HepG2 (cell line): ENCODE data around the gene S100A10. TPM values are rescaled to one million over a fixed set of nuclear protein-coding genes. Genes with fewer than 3 reads are reported as not detected.

Source experiments
- ATAC-seq: fragments of 200-7000 bp; cut with Tn5 transposase; 3 replicates; pipeline ENCODE4 v1.9.1; 2020; ENCODE audit warnings: mild to moderate bottlenecking, moderate library complexity
- BruUV-seq: library from RNA; stranded (reverse); fragments of 400-500 nt; replicated peaks from 2 replicates; lab custom pipeline; 2021; lab: Mats Ljungman, UMichigan
- CTCF ChIA-PET: fragments of 300-600 bp; formaldehyde crosslinking; extraction: SDS; loops from one replicate; lab custom pipeline; 2021; ENCODE audit warnings: low total read pairs, inconsistent platforms, low intra/inter-chr PET ratio; lab: Yijun Ruan, JAX
- POLR2A ChIA-PET: fragments of 350-600 bp; sonication (Branson Sonifier 250); formaldehyde crosslinking; loops from one replicate; lab custom pipeline; 2020; ENCODE audit warnings: antibody characterized with exemption, inconsistent platforms; lab: Yijun Ruan, JAX
- DNase-seq: peaks from one replicate; pipeline ENCODE4 v3.0.0-alpha.2; 2015; ENCODE audit warnings: low spot score
- FAIRE-seq: peaks from 3 replicates; lab custom pipeline; 2011; peaks lifted over from hg19 to GRCh38; lab: Jason Lieb, UNC
- H2AFZ ChIP-seq: one replicate; pipeline ENCODE4 v1.6.1; 2011; ENCODE audit warnings: low read length, inconsistent platforms
- H3K27ac ChIP-seq: fragments of 300-600 bp; 3 replicates; pipeline ENCODE4 v1.8.0; 2011; ENCODE audit warnings: mixed run types, mild to moderate bottlenecking, mixed read lengths, low read length, inconsistent platforms; ENCODE audit not compliant: insufficient read depth; ENCODE audit errors: extremely low read length
- H3K27me3 ChIP-seq, 2 experiments: fragments of 200-600 bp in 1 of 2; 2 replicates in 1 of 2; 3 replicates in 1 of 2; pipeline versions ENCODE4 v1.6.0 to v1.8.0; 2011; ENCODE audit warnings: low read length in 2 of 2, mild to moderate bottlenecking in 2 of 2, moderate library complexity in 2 of 2, inconsistent platforms in 1 of 2; ENCODE audit not compliant: insufficient read depth in 2 of 2, control insufficient read depth in 1 of 2
- H3K36me3 ChIP-seq, 2 experiments: fragments of 200-600 bp in 1 of 2; replicated peaks in 1 of 2; 2 replicates in 1 of 2; 3 replicates in 1 of 2; pipeline versions ENCODE4 v1.5.1 to v1.8.0; 2011; ENCODE audit warnings: low read length in 2 of 2, inconsistent platforms in 1 of 2; ENCODE audit not compliant: insufficient read depth in 2 of 2, control insufficient read depth in 1 of 2
- H3K4me1 ChIP-seq: 2 replicates; pipeline ENCODE4 v1.5.1; 2012; ENCODE audit warnings: low read length, inconsistent platforms; ENCODE audit not compliant: insufficient read depth
- H3K4me2 ChIP-seq: 2 replicates; pipeline ENCODE4 v1.6.0; 2011; ENCODE audit warnings: low read depth, low read length, inconsistent platforms
- H3K4me3 ChIP-seq, 3 experiments: fragments of 200-600 bp in 1 of 3; sonication (generic), shearing (Covaris generic) in 1 of 3; replicated peaks in 1 of 3; 2 replicates each; pipeline ENCODE4 v1.5.1; 2011 to 2016; ENCODE audit warnings: low read length in 3 of 3, inconsistent platforms in 2 of 3, low read depth in 2 of 3, mild to moderate bottlenecking in 2 of 3, control low read depth in 1 of 3, mixed read lengths in 1 of 3; ENCODE audit not compliant: insufficient read depth in 1 of 3
- H3K79me2 ChIP-seq: one replicate; pipeline ENCODE4 v1.6.1; 2011; ENCODE audit warnings: low read length, inconsistent platforms; ENCODE audit not compliant: insufficient read depth
- H3K9ac ChIP-seq: 2 replicates; pipeline ENCODE4 v1.6.0; 2011; ENCODE audit warnings: mild to moderate bottlenecking, low read depth, low read length, inconsistent platforms; ENCODE audit not compliant: insufficient read depth
- H3K9me3 ChIP-seq: 2 replicates; pipeline ENCODE4 v1.5.1; 2012; ENCODE audit warnings: mild to moderate bottlenecking, low read length
- H4K20me1 ChIP-seq: 2 replicates; pipeline ENCODE4 v1.6.0; 2011; ENCODE audit warnings: inconsistent platforms, mild to moderate bottlenecking, low read length, moderate library complexity; ENCODE audit not compliant: insufficient read depth
- AFF4 ChIP-seq: sonication (generic); formaldehyde crosslinking; IDR thresholded peaks from 2 replicates; pipeline ENCODE4 v1.4.0; 2020; ENCODE audit warnings: missing genetic modification reagents
- HOXD1 ChIP-seq: sonication (generic); formaldehyde crosslinking; IDR thresholded peaks from 2 replicates; pipeline ENCODE4 v1.5.0; 2020; ENCODE audit warnings: missing genetic modification reagents
- KAT8 ChIP-seq: IDR thresholded peaks from 2 replicates; pipeline ENCODE4 v1.6.1; 2016; ENCODE audit warnings: missing genetic modification reagents, missing compliant biosample characterization
- NR2F1 ChIP-seq, 2 experiments: fragments of 450-650 bp in 1 of 2; formaldehyde crosslinking in 1 of 2; IDR thresholded peaks; 2 replicates each; pipeline versions ENCODE4 v1.5.0 to v1.6.1; 2016 to 2020; ENCODE audit warnings: mild to moderate bottlenecking in 1 of 2, missing compliant biosample characterization in 1 of 2, missing genetic modification reagents in 1 of 2, moderate library complexity in 1 of 2
- PAF1 ChIP-seq: IDR thresholded peaks from 2 replicates; pipeline ENCODE4 v1.6.1; 2016; ENCODE audit warnings: missing genetic modification reagents, missing compliant biosample characterization
- PHF21A ChIP-seq: sonication (generic); formaldehyde crosslinking; IDR thresholded peaks from 2 replicates; pipeline ENCODE4 v1.5.0; 2020; ENCODE audit warnings: mild to moderate bottlenecking, missing genetic modification reagents
- ZBTB34 ChIP-seq: sonication (generic); formaldehyde crosslinking; IDR thresholded peaks from 2 replicates; pipeline ENCODE4 v1.8.0; 2022; ENCODE audit warnings: mild to moderate bottlenecking, missing genetic modification reagents
- ZNF710 ChIP-seq: sonication (generic); formaldehyde crosslinking; IDR thresholded peaks from 2 replicates; pipeline ENCODE4 v1.5.0; 2020; ENCODE audit warnings: mild to moderate bottlenecking, missing genetic modification reagents, borderline replicate concordance
- ZNF724P ChIP-seq: sonication (generic); formaldehyde crosslinking; IDR thresholded peaks from 2 replicates; pipeline ENCODE4 v1.8.0; 2022; ENCODE audit warnings: missing genetic modification reagents, borderline replicate concordance
- ZNF816 ChIP-seq: sonication (generic); formaldehyde crosslinking; IDR thresholded peaks from 2 replicates; pipeline ENCODE4 v1.8.0; 2022; ENCODE audit warnings: missing genetic modification reagents, mild to moderate bottlenecking, borderline replicate concordance
- WGBS: methylation state at CpG from one replicate; pipeline ENCODE4 v1.1.6; 2017; ENCODE audit warnings: low lambda C conversion rate; 5-methylcytosine and 5-hydroxymethylcytosine counted together
- in situ Hi-C: cut with HindIII; loops from 2 replicates; pipeline ENCODE4 v1.10.0; 2017; ENCODE audit warnings: low pct_unique_long_range_greater_than_20kb; ENCODE audit not compliant: extremely low pct_ligation_motif_present
- intact Hi-C: fragments of 100-400 bp; cut with micrococcal nuclease; formaldehyde crosslinking; loops from one replicate; pipeline ENCODE4 v1.10.0; 2022; ENCODE audit not compliant: unreplicated experiment
- polyA plus RNA-seq, 8 experiments: library from polyadenylated mRNA; depleted of rRNA in 3 of 8; stranded (reverse) in 7 of 8; unstranded in 1 of 8; fragments of >200 nt; fragmentation: Illumina TruSeq in 4 of 8; extraction: Trizol in 4 of 8; gene quantifications; 2 replicates each; pipeline versions ENCODE4 v1.2.1 to v1.2.3, GENCODE V29; 2011 to 2016; ENCODE audit warnings: low read depth in 4 of 8, missing spikeins in 1 of 8, mixed read lengths in 1 of 8; ENCODE audit not compliant: insufficient read depth in 1 of 8
- total RNA-seq, 5 experiments: library from RNA; depleted of rRNA; stranded (reverse); fragments of >200 nt; fragmentation: Illumina TruSeq; extraction: Trizol; gene quantifications; 2 replicates each; pipeline ENCODE4 v1.2.3, GENCODE V29; 2016; ENCODE audit warnings: low read depth in 1 of 5

Gene S100A10
- total and polyA plus RNA-seq, 2 of the 13 experiments (the other 11 are each of a cell fraction or from before 2014, with no cell fraction given), result 16.8 to 28.7 TPM

GRCh38 chr1:151961833-151962232 lies 31.8 kb downstream of the S100A10 start (continued):
- TF ChIP-seq PHF21A (CRISPR knock-in tag), result no peak
- TF ChIP-seq AFF4, result no peak

GRCh38 chr1:151960780-151961513 lies 32.7 kb downstream of the S100A10 start:
- Histone ChIP-seq H3K27ac (no peak overlapping the region), H3K27me3 (no peaks in the 10 kb centered on the region; a peak in 1 of 5 replicates), H2AFZ (no peak overlapping the region), H3K4me1 (no peaks in the 10 kb centered on the region), H3K4me3 (no peak overlapping the region), H3K36me3 (no peaks in the 10 kb centered on the region), H3K9ac (no peak overlapping the region), H4K20me1 (no peaks in the 10 kb centered on the region), H3K79me2 (no peaks in the 10 kb centered on the region), H3K4me2 (no peak overlapping the region), H3K9me3 (no peaks in the 10 kb centered on the region)
- BruUV-seq, result no TSS peak
- POLR2A ChIA-PET, result no interaction called here
- DNase-seq (no peak), FAIRE-seq (no peak), ATAC-seq (no peak)
- 48% methylated on average over 2 of the region's 2 CpGs for WGBS
- CTCF ChIA-PET, result no interaction called here
- in situ Hi-C loops, result loop anchor here (5.0 kb wide), 1 partner anchor 36 kb away; no protein-coding TSS in a partner anchor
- intact Hi-C loops, result no loop called here
- TF ChIP-seq ZNF724P (CRISPR knock-in tag) (no peak), KAT8 (CRISPR knock-in tag) (no peak), HOXD1 (CRISPR knock-in tag) (no peak), ZBTB34 (no peak), PAF1 (CRISPR knock-in tag) (no peak), ZNF816 (CRISPR knock-in tag) (no peak), ZNF710 (CRISPR knock-in tag) (no peak), NR2F1 (CRISPR knock-in tag; IDR thresholded peaks at IDR 0.05) (no peak)
